GM23248 (cell line): Measurements from ENCODE around the gene USP9X.

Source experiments
- EZH2 ChIP-seq: fragments of 200-600 bp; sonication (generic); IDR thresholded peaks from 2 replicates; pipeline ENCODE4 v1.6.1; 2018; ENCODE audit warnings: antibody characterized with exemption, mild to moderate bottlenecking; ENCODE audit not compliant: insufficient read depth, poor library complexity, severe bottlenecking
- EZH2phosphoT487 ChIP-seq: fragments of 200-600 bp; sonication (generic); IDR thresholded peaks from 2 replicates; pipeline ENCODE4 v1.6.1; 2018; ENCODE audit warnings: antibody characterized with exemption, moderate library complexity, mild to moderate bottlenecking, low read depth; ENCODE audit not compliant: insufficient read depth

- TF ChIP-seq EZH2 (no peak), EZH2phosphoT487 (no peak)
Measured at GRCh38 chrX:41258871-41259270, 173.6 kb downstream of the USP9X start.
